ENCODE measurements around the gene PELI3. TPM values are rescaled to one million over a fixed set of nuclear protein-coding genes. Genes with fewer than 3 reads are reported as not detected.
A peak's percentile ranks its signal among the peaks of the same experiment; 100 is the strongest.

PELI3 gene
- total RNA-seq, 1 donor from 2014 or later = 5.2 TPM

- no peak for DNase-seq (ENCODE audit: low read depth, low spot score)
Observed at GRCh38 chr11:66473608-66474515, 7.2 kb downstream of the PELI3 start.

- no peak for DNase-seq (ENCODE audit: low read depth, low spot score)
Observed at GRCh38 chr11:66475349-66476172, 8.9 kb downstream of the PELI3 start.

- DNase-seq (ENCODE audit: low read depth, low spot score) = no peak
Observed at GRCh38 chr11:66476173-66476840, 9.6 kb downstream of the PELI3 start.

GRCh38 chr11:66476841-66477251 is 10.1 kb downstream of the PELI3 start:
- no peak for DNase-seq (ENCODE audit: low read depth, low spot score)

- no peak for DNase-seq (ENCODE audit: low read depth, low spot score)
Observed at GRCh38 chr11:66477263-66478201, 10.8 kb downstream of the PELI3 start.

- no peak for DNase-seq (ENCODE audit: low read depth, low spot score)
Observed at GRCh38 chr11:66478729-66479393, 12.2 kb downstream of the PELI3 start.

- no peak for DNase-seq (ENCODE audit: low read depth, low spot score)
Observed at GRCh38 chr11:66479394-66480116, 12.8 kb downstream of the PELI3 start.

- DNase-seq (ENCODE audit: low read depth, low spot score) = peak; percentile 88
Observed at GRCh38 chr11:66480117-66480938, 13.6 kb downstream of the PELI3 start, which contains the start of gene DPP3. TSS of gene DPP3 (plus strand) at chr11:66480434. CDS start at chr11:66482201, 1,767 bp downstream.

- DNase-seq (ENCODE audit: low read depth, low spot score) = no peak
Observed at GRCh38 chr11:66484806-66485380, 18.2 kb downstream of the PELI3 start.

- no peak for DNase-seq (ENCODE audit: low read depth, low spot score)
Observed at GRCh38 chr11:66488957-66489356, 22.3 kb downstream of the PELI3 start.

- DNase-seq (ENCODE audit: low read depth, low spot score) = no peak
Observed at GRCh38 chr11:66489636-66490035, 22.9 kb downstream of the PELI3 start.

GRCh38 chr11:66491315-66491935 is 24.7 kb downstream of the PELI3 start:
- DNase-seq (ENCODE audit: low read depth, low spot score) = no peak

- no peak for DNase-seq (ENCODE audit: low read depth, low spot score)
Observed at GRCh38 chr11:66492161-66492865, 25.6 kb downstream of the PELI3 start.

GRCh38 chr11:66493130-66493529 is 26.4 kb downstream of the PELI3 start:
- no peak for DNase-seq (ENCODE audit: low read depth, low spot score)

GRCh38 chr11:66494458-66494857 is 27.8 kb downstream of the PELI3 start:
- DNase-seq (ENCODE audit: low read depth, low spot score) = no peak

GRCh38 chr11:66494935-66495334 is 28.2 kb downstream of the PELI3 start:
- no peak for DNase-seq (ENCODE audit: low read depth, low spot score)

- DNase-seq (ENCODE audit: low read depth, low spot score) = no peak
Observed at GRCh38 chr11:66495401-66495854, 28.7 kb downstream of the PELI3 start.

Data from pulmonary artery endothelial cell (primary cell).